ENCODE measurements around the gene LHFPL2. TPM values are rescaled to one million over a fixed set of nuclear protein-coding genes. Genes with fewer than 3 reads are reported as not detected.

Gene LHFPL2
- total and polyA plus RNA-seq, 9 of the 15 experiments (the other 6 are each of a cell fraction or from before 2014, with no cell fraction given), result 1.0 to 6.6 (median 4.6) TPM

DNA sequence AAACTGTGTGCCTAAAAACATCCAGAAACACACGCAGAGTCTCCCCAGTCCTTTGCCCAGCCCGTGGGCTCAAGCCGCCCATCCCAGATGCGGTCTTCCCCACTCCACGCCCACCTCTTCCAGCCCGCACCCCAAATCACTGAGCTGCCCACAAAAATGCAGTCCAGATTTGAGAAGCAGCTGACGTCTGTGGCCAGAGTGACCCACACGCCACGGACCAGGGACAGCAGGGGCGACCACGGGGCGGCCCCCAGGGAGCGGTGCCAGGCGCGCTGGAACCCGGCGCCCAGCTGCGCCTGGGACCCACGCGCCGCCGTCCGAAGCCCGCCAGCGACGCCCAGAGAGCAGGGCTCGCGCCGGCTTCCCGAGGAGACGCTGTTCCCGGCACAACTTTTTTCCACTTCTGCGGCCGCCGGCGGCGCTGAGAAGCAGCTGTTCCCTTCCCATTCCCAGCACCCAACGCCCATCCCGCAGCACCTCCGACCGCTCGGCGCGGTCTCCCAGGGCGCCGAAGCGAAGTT is 674 bp downstream of the LHFPL2 start (continued):
- TF ChIP-seq, protein P1, sequence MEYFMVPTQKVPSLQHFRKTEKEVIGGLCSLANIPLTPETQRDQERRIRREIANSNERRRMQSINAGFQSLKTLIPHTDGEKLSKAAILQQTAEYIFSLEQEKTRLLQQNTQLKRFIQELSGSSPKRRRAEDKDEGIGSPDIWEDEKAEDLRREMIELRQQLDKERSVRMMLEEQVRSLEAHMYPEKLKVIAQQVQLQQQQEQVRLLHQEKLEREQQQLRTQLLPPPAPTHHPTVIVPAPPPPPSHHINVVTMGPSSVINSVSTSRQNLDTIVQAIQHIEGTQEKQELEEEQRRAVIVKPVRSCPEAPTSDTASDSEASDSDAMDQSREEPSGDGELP (CRISPR knock-in tag; IDR thresholded peaks at IDR 0.05; ENCODE audit: borderline replicate concordance), result peak; percentile 44; the same call in 1 of the 2 replicates
- TF ChIP-seq GTF2F1 (IDR thresholded peaks at IDR 0.05; ENCODE audit: low read depth, low read length) (no peak), SIX5 (IDR thresholded peaks at IDR 0.05; ENCODE audit: borderline replicate concordance in 1 of 2, insufficient read depth in 1 of 2, low read depth in 1 of 2, low read length in 2 of 2) (no peak), ELF2 (CRISPR knock-in tag; IDR thresholded peaks at IDR 0.05) (no peak), RHOXF2B (CRISPR knock-in tag; conservative IDR thresholded peaks at IDR 0.05) (no peak), STAG1 (CRISPR knock-in tag; IDR thresholded peaks at IDR 0.05; ENCODE audit: borderline replicate concordance) (no peak), ATF7 (IDR thresholded peaks at IDR 0.05) (0 out of 2 replicates have a peak, but pooled peaks have one; percentile 24), PHF20 (IDR thresholded peaks at IDR 0.05; ENCODE audit: partially characterized antibody) (no peak)
- TF ChIP-seq, protein P2, sequence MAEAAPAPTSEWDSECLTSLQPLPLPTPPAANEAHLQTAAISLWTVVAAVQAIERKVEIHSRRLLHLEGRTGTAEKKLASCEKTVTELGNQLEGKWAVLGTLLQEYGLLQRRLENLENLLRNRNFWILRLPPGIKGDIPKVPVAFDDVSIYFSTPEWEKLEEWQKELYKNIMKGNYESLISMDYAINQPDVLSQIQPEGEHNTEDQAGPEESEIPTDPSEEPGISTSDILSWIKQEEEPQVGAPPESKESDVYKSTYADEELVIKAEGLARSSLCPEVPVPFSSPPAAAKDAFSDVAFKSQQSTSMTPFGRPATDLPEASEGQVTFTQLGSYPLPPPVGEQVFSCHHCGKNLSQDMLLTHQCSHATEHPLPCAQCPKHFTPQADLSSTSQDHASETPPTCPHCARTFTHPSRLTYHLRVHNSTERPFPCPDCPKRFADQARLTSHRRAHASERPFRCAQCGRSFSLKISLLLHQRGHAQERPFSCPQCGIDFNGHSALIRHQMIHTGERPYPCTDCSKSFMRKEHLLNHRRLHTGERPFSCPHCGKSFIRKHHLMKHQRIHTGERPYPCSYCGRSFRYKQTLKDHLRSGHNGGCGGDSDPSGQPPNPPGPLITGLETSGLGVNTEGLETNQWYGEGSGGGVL (CRISPR knock-in tag; IDR thresholded peaks at IDR 0.05), result no peak
- TF ChIP-seq, protein P3, sequence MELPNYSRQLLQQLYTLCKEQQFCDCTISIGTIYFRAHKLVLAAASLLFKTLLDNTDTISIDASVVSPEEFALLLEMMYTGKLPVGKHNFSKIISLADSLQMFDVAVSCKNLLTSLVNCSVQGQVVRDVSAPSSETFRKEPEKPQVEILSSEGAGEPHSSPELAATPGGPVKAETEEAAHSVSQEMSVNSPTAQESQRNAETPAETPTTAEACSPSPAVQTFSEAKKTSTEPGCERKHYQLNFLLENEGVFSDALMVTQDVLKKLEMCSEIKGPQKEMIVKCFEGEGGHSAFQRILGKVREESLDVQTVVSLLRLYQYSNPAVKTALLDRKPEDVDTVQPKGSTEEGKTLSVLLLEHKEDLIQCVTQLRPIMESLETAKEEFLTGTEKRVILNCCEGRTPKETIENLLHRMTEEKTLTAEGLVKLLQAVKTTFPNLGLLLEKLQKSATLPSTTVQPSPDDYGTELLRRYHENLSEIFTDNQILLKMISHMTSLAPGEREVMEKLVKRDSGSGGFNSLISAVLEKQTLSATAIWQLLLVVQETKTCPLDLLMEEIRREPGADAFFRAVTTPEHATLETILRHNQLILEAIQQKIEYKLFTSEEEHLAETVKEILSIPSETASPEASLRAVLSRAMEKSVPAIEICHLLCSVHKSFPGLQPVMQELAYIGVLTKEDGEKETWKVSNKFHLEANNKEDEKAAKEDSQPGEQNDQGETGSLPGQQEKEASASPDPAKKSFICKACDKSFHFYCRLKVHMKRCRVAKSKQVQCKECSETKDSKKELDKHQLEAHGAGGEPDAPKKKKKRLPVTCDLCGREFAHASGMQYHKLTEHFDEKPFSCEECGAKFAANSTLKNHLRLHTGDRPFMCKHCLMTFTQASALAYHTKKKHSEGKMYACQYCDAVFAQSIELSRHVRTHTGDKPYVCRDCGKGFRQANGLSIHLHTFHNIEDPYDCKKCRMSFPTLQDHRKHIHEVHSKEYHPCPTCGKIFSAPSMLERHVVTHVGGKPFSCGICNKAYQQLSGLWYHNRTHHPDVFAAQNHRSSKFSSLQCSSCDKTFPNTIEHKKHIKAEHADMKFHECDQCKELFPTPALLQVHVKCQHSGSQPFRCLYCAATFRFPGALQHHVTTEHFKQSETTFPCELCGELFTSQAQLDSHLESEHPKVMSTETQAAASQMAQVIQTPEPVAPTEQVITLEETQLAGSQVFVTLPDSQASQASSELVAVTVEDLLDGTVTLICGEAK (IDR thresholded peaks at IDR 0.05), result no peak; the same call in 1 of the 2 replicates
- TF ChIP-seq, protein P3 (CRISPR knock-in tag; IDR thresholded peaks at IDR 0.05), result no peak
- TF ChIP-seq, protein P4, sequence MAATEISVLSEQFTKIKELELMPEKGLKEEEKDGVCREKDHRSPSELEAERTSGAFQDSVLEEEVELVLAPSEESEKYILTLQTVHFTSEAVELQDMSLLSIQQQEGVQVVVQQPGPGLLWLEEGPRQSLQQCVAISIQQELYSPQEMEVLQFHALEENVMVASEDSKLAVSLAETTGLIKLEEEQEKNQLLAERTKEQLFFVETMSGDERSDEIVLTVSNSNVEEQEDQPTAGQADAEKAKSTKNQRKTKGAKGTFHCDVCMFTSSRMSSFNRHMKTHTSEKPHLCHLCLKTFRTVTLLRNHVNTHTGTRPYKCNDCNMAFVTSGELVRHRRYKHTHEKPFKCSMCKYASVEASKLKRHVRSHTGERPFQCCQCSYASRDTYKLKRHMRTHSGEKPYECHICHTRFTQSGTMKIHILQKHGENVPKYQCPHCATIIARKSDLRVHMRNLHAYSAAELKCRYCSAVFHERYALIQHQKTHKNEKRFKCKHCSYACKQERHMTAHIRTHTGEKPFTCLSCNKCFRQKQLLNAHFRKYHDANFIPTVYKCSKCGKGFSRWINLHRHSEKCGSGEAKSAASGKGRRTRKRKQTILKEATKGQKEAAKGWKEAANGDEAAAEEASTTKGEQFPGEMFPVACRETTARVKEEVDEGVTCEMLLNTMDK (IDR thresholded peaks at IDR 0.05; ENCODE audit: borderline replicate concordance, insufficient read depth, low read depth, low read length, poor library complexity, severe bottlenecking), result no peak

Data from K562 (cell line).